Smooth muscle cell of the brain vasculature (primary cell): ENCODE results near the gene EIF4E1B.

Source experiments
- DNase-seq: peaks from one replicate; pipeline ENCODE4 v3.0.0-alpha.2; 2012; ENCODE audit warnings: low read depth, low spot score

EIF4E1B gene

DNA sequence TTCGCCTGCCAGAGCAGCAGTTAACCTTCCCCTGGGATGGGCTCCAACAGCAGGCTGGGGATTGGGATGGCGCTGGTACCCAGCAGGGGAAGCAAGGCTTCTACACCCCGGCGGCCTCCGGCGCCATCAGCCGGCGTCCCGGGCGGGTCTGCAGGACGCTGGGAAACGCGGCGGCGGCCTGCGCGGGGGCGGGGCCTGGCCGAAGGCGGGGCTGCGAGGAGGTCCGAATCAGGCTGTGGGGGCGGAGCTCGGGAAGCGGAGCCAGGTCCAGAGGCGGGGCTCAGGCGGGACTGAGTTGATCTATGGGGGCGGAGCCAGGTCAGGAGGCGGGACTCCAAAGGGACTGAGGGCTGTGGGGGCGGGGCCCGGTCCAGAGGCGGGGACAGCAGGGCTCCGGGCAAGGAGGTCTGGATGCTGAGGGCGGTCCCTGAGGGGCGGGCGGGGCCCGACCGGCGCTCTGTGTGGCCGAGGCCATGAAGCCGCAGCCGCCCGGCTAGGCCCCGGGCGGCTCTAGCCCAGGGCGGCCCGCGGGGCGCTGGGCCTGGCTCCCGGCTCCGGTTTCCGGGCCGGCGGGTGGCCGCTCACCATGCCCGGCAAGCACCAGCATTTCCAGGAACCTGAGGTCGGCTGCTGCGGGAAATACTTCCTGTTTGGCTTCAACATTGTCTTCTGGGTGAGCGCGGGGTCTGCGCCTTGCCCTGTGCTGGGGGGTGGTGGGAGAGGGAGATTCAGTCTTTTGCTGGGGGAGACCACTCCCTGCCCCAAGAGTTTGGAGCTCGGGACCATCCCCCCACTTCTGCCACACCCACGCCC lies 16.8 kb downstream of the EIF4E1B start, which contains the start of gene TSPAN17:
TSPAN17 (plus strand) TSS at position 455 of the 813 bp plus-strand sequence; CDS start at position 587, 132 bp downstream.
- DNase-seq = peak; percentile 96

DNA sequence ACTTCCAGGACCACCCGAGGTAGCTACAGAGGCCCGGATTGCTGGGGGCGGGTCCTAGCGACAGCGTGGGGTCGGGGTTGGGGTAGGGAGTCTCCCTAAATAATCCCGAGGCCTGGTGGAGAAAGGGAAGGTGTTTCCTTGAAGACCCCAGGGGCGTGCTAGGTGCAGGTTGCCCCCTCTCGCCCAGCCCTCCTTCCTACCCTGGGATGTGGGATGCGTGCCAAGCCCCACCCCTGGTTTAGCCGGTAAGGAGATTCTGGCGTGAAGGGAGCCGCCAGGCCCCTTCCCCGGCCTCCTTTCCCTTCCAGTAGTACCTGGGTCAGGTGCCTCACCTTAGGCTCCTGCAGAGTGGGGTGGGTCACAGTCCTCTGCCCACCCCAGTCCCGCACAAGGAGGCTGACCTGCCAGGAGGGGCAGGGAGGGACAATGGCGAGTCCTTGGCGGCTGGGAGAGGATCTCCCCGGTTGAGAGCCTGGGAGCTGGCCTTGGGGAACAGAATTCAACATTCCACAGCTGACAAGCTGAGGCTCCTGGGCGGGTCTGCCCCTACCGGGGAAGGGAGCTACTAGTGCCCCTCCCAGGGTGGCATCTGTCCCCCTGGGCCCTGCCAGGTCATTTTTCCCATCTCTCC lies 17.5 kb downstream of the EIF4E1B start:
- DNase-seq = no peak

- DNase-seq = no peak
These were observed 18.2 kb downstream of the EIF4E1B start for GRCh38 chr5:176648474-176649194.

DNA sequence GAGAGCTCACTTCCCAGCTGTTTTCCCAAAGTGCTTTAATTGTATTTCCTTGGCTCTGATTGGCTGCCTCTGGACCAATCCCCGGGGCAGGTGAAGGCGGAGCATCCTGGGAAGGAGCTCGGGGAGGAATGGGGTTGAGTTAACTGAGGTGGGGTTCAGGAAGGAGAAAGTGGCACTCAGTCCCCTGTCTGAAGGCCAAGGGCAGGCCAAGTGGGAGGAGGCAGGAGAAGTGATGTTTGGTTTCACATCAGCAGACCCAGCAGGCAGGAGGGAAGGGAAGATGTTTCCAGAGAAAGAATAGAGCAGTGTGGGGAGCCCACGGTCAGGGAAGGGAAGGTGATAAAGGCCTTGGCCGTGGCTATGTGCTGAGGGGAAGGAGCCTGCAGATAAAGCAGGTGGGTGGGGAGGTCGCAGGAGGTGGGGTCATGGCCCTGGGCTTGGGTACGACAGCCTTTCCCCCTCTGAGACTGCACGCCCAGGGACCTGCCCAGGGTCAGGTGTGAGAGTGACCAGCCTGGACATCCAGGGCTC lies 19.9 kb downstream of the EIF4E1B start:
- no peak for DNase-seq

GRCh38 chr5:176651472-176651980 lies 21.1 kb downstream of the EIF4E1B start:
- DNase-seq = no peak

- DNase-seq = no peak
These were observed 21.7 kb downstream of the EIF4E1B start for GRCh38 chr5:176652136-176652535.

DNA sequence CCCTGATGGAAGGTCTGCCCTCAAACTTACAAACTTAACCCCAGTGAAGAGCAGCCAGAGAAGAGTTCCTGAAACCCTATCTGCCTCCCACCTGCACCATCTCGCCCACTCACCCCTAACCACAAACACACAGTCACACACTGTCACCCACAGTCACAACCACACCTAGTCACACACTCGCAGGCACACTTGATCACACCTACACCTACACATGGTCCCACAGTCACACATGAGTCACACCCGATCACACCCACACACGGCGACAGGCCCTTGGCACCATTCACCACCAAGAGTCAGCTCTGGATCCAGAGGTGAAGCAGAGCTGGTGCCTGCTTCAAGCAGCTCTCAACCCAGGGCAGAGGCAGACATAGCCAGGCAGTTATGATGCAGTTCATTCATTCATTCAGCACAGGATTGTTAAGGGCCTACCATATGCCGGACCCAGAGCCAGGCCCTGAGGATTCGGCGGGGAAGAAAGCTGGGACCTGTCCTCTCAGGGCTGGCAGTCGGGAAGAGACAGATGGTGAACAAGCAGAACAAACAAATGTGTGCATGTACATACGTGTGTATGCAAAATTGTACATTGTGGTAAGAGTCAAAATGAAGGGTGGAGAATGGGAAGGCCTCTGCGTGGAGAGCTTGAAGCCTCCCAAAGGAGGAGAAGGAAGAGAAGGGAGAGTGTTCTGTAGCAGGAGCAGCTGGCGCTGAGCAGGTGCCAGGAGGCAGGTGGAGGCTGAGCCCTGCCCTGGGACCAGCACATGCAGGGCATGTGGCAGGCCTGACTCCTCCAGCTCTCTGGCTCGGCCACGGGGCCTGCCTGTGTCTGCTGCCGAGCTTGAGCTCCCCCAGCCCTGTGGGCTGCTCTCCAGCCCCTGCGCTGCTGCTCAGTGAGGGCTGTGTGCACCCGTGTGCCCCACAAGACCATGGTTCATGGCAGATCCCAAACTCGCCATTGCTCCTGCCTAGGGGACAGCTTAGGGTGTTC lies 23.2 kb downstream of the EIF4E1B start:
- no peak for DNase-seq

GRCh38 chr5:176654856-176655255 lies 24.4 kb downstream of the EIF4E1B start:
- DNase-seq = no peak

DNA sequence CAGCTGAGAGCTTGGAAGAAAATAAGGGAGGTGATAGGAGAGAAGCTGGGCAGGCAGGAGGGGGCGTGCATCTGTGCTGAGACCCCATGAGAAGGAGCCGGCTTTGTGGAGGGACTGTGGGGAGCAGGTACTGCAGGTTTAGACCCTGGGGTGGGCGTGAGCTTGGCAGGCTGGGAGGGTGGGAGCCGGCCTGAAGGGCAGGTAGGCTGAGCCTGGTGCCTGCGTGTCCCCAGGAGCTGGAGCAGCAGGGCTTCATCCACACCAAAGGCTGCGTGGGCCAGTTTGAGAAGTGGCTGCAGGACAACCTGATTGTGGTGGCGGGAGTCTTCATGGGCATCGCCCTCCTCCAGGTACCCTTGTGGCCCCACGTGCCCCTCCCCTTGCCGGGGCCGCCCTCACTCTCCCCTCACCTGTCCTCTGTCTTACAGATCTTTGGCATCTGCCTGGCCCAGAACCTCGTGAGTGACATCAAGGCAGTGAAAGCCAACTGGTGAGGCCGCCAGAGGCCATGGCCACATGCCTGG lies 26.1 kb downstream of the EIF4E1B start:
- DNase-seq = no peak

- no peak for DNase-seq
These were observed 27.6 kb downstream of the EIF4E1B start for GRCh38 chr5:176658007-176658599.

GRCh38 chr5:176658817-176659511 lies 28.5 kb downstream of the EIF4E1B start:
- no peak for DNase-seq

DNA sequence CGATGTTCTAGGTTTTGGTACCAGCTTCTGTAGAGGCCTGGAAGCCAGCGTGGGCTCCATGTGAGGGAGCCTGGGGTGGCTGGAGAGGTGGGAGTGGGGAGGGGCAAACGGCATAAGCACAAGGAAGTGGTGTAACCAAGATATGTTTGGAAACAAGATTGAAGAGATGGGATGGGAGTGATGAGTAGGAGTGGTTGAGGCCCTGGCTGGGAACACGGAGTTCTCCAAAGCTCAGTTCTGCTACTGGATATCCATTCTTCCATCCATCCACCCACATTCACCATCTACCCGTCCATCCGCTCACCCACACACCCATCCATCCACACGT lies 29.0 kb downstream of the EIF4E1B start:
- DNase-seq = no peak

- no peak for DNase-seq
These were observed 29.5 kb downstream of the EIF4E1B start for GRCh38 chr5:176659860-176660461.

- DNase-seq = no peak
These were observed 30.0 kb downstream of the EIF4E1B start for GRCh38 chr5:176660530-176660859.

DNA sequence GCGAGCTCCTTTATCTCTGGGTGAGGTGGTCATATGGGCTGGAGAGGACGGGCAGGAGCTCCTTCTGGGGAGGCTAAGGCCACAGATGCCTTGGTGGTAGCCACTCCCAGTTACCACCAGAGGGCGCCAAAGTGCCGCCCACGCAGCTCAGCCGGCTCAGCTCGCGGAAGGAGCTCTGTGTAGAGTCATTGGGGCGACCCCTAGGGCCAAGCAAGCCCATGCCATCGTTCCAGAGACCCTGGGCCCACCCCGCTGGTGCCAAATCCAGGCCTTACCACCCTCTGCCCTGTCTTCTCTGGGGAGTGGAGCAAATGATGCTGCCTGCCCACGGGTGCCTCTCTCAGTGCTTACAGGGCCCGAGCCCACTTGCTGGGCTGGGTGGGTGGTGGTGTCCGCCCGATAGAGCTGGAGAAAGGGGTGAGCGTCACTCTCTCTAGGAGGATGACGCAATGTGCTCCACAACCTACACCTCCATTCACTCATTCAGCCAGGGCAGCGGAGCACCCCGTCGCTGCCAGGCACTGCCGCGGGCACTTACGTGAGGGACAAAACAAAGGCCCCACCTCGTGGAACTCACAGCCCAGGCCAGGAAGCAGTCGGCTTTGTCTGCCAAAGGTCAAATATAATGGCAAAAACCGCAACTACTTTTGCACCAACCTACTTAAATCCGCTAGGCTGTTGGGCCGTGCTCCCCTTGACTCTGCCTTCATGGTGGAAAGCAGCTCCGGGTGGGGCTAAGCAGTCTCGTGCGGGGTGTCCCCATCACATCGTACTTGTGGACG lies 30.6 kb downstream of the EIF4E1B start:
- DNase-seq = no peak

GRCh38 chr5:176661676-176662075 lies 31.2 kb downstream of the EIF4E1B start:
- no peak for DNase-seq

DNA sequence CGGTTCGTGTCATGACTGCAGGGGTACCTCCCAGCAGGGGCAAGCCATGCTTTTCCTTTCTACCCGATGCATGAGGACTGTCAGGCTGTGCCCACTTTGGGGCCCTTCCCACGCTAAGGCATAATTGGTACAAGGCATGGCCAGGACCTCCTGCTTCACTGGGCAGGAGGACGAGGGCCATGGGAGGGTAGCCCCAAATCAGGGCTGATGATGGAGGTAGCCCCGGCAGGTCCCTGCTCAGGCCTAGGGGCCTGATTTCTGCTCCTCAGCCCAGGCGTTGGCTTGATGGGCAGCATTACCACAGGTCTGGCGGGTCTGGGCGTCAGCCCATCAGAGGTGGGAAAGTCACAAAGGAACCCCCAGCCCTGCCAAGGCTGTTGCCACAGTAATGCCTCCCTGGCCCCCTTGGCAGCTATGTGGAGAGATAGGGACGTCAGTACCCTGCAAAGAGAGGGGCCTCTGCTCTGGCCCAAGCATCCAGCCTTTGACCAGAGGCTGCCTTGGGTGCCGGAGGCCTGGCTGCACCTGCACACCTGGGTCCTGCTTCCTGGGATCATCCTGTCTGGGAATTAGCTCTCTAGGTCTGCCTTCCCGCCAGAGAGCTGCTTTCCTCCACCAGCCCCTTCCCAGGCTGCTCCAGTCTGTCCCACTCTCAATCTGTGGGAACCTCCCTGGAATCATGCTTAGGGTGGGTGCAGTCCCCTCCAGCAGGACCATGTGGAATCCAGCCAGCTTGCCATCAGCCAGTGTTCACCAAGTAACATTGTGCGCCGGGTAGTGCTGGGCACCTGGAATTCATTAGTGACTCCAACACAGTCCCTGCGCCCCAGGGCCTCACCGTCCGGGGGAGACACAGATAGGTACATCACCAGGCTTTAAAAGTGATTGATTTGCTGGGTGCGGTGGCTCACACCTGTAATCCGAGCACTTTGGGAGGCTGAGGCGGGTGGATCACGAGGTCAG lies 32.2 kb downstream of the EIF4E1B start:
- DNase-seq = no peak
